Measurements from ENCODE around the gene CAMSAP1.

GRCh38 chr9:135780626-135781025 is 126.7 kb downstream of the CAMSAP1 start:
- TF ChIP-seq POLR2AphosphoS5 (IDR thresholded peaks at IDR 0.05; ENCODE audit: low read depth, low read length), result no peak
- TF ChIP-seq POLR2A (IDR thresholded peaks at IDR 0.05; ENCODE audit: low read depth, low read length), result no peak

Measured in GM12891 (cell line).